Left lobe of liver (tissue), 2 donors: ENCODE measurements around the gene ZBTB46. TPM values are rescaled to one million over a fixed set of nuclear protein-coding genes. Genes with fewer than 3 reads are reported as not detected.
"Not testable (repeated sequence)": the region's sequence is repeated elsewhere in the genome, so short reads cannot be mapped to it uniquely, and the experiment has no call there.

Source experiments
- ATAC-seq: fragments of 200-7000 bp; cut with Tn5 transposase; one replicate; pipeline ENCODE4 v1.9.1; 2020; ENCODE audit warnings: mild to moderate bottlenecking, moderate library complexity
- DNase-seq: peaks from one replicate; pipeline ENCODE4 v3.0.0-alpha.2; 2020; ENCODE audit warnings: low spot score
- total RNA-seq: library from RNA; stranded (reverse); gene quantifications from one replicate; pipeline ENCODE4 v1.2.1, GENCODE V29; 2021
- donor health status: DM: no; HTN: no; CAD: no; lungs with moderate emphysema.
- donor health status: DM: no; HTN: yes; CAD: no.

ZBTB46 gene
- total RNA-seq, 1 donor from 2014 or later: 4.7 TPM

DNA sequence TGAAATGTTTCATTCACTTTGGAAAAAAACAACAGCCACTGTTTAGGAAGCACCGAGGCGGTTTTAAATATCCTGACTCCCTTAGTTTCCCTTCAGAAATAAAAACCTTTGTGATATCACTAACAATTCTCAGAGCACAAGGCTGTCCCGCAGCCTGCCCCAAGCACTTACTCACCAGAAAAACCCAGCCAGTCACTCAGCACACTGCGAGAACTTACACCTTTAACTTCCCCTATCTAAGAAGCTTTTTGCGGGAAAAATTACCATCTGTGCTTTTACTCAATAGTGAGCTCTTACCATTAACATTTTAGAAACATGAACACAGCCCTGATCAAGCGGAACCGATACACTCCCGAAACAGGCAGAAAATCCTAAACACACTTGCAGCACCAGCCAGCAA, 9.3 kb downstream of the ZBTB46 start:
- no peak for ATAC-seq

GRCh38 chr20:63819224-63819921, 11.7 kb downstream of the ZBTB46 start:
- DNase-seq (no peak), ATAC-seq (peak; percentile 61)

More for the DNA sequence above, 9.3 kb downstream of the ZBTB46 start:
- DNase-seq: no peak

- no peak for ATAC-seq
These were observed 15.3 kb downstream of the ZBTB46 start for GRCh38 chr20:63815615-63816253.

GRCh38 chr20:63814891-63815614, 16.0 kb downstream of the ZBTB46 start:
- DNase-seq (no peak), ATAC-seq (no peak)

More at GRCh38 chr20:63815615-63816253, 15.3 kb downstream of the ZBTB46 start:
- DNase-seq: no peak

DNA sequence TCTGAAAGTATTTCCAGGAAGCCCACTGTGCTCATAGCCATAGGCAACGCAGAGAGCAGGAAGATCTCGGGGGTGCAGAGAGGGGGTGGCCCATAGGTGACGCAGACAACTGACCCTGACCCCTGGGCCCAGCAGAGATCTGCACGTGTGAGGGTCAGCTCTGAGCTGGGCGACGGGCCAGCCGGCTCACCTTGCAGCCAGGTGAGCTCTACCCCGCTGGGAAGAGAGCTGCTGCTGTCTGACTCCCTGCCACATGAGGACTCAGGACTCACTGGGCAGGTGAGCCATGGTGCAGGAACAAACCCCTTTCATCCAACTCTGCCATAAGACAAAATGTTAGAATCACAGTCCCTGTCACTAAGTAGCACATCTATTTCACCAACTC, 19.6 kb downstream of the ZBTB46 start:
- ATAC-seq (no peak), DNase-seq (no peak)

DNA sequence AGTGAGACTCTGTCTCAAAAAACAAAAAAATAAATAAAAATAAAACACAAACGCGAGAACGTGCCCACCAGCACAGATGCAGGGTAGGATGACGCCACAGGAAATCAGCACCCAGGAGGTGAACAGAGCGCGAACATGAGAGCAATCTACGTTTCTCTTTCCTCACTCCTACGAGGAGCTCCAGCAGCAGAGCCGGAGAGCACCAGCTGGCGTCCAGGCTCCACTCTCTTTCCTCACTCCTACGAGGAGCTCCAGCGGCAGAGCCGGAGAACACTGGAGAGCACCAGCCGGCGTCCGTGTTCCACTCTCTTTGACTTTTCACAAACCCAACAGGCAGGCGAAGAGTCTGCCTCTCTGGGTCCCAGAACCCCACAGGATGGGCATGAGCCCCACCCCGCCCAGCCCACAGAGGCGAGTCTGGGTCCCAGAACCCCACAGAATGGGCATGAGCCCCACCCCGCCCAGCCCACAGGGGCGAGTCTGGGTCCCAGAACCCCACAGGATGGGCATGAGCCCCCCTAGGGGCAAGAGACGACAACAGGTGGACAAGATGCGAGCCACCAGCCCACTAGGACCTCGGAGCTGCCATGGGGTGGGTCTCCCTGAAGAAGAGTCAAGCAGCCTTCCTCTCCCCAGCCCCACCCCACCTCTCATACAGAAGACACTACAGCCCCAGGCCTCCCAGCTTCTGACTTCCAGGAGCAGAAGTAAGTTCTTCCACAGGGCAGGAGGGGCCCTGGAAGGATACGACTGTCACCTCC, 20.2 kb downstream of the ZBTB46 start:
- ATAC-seq: no peak
- no peak for DNase-seq

DNA sequence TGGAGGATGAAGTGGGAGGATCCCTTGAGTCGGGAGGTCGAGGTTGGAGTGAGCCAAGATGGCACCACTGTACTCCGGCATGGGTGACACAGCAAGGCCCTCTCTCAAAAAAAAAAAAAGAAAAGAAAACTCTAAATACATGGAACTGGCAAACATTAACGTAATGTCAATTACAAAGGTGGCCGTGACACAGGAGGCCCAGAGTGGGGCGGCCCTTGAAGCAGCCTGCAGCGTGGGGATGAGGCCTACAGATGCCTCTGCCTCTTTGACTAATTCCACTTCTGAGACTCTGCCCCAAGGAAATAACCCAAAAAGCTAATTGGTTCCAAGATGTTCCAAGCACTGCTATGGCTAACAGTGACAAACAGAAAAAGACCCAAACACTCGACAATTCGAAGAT, 21.2 kb downstream of the ZBTB46 start:
- ATAC-seq (no peak), DNase-seq (no peak)

- no peak for ATAC-seq
- DNase-seq: no peak
These were observed 21.9 kb downstream of the ZBTB46 start for GRCh38 chr20:63808964-63809674.

DNA sequence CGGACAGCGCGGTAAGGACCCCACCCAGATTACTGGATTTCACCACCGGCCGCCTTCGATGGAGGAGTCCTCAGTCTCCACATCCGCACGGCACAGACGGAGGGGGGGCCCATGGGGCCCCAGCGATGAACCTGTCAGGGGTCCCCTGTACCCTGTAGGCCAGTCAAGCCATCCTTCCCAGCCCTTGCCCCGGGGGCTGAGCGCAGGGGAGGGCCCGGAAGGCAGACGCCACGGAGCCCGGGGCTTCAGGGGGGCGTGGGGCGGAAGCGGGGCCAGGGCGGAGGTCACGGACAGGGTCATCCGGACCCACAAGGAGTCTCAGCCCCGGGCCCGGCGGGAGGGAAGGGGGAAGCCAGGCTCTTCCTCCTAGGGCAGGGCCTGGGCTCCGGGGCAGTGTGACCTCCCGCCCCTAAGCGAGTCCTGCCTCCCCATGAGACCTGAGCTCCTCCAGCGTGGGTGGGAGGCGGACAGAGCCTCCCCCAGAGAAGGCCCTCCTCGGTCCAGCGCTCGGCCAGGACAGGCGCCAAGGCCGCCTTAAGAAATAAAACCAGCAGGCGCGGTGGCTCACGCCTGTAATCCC, 22.8 kb downstream of the ZBTB46 start:
- DNase-seq: no peak
- peak; percentile 14 for ATAC-seq

DNA sequence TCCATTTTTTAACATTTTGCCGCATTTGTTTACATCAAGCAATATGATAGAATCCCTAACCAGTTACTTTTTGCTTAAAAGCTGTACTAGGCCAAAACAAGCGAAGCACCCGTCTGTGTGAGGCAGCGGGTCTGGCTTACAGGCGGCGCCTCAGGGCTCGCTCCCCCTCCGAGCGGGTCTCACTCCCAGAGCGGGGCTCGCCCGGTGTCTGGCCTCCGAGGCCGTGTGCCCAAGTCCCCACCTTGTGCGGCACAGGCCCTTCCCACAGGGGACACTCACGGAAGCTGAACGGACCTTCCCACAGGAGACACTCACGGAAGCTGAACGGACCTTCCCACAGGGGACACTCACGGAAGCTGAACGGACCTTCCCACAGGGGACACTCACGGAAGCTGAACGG, 23.4 kb downstream of the ZBTB46 start:
- ATAC-seq (no peak), DNase-seq (no peak)

DNA sequence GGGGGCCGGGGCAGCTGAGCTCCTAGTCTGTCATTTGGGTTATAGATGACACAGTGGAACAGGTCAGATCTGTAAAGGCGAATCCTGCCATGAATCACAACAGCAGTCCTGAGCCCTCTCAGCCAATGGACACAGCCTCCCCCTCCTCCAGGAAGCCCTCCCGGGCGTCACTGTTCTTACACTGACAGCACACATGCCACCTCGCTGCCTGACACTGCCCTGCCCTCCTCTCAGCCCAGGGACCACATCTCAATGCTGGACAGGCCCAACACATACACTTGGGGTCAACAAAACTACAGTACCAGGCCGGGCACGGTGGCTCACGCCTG, 26.8 kb downstream of the ZBTB46 start:
- DNase-seq (no peak), ATAC-seq (no peak)

GRCh38 chr20:63802469-63803240, 28.4 kb downstream of the ZBTB46 start:
- ATAC-seq: no peak
- no peak for DNase-seq

DNA sequence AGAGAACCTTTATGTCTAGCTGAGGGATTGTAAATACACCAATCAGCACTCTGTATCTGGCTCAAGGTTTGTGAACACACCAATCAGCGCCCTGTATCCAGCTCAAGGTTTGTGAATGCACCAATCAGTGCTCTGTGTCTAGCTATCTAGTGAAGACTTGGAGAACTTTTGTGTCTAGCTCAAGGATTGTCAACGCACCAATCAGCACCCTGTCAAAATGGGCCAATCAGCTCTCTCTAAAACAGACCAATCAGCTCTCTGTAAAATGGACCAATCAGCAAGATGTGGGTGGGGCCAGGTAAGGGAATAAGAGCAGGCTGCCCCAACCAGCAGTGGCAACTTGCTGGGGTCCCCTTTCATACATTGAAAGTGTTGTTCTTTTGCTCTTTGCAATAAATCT, 29.9 kb downstream of the ZBTB46 start:
- DNase-seq, ATAC-seq: not testable (repeated sequence)

GRCh38 chr20:63800411-63800810, 30.7 kb downstream of the ZBTB46 start:
- DNase-seq, ATAC-seq: not testable (repeated sequence)

DNA sequence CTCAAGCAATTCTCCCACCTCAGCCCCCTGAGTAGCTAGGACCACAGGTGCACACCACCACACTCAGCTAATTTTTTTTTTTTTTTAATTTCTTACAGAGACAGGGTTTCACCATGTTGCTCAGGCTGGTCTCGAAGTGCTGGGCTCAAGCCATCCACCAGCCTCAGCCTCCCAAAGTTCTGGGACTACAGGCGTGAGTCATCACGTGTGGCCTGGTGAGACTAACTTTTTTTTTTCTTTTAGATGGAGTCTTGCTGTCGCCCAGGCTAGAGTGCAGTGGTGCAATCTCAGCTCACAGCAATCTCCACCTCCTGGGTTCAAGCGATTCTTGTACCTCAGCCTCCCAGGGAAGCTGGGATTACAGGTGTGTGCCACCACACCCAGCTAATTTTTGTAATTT, 31.9 kb downstream of the ZBTB46 start:
- ATAC-seq, DNase-seq: not testable (repeated sequence)

GRCh38 chr20:63797175-63797574, 33.9 kb downstream of the ZBTB46 start:
- not testable (repeated sequence) for ATAC-seq, DNase-seq

- ATAC-seq (no peak), DNase-seq (no peak)
These were observed 35.8 kb downstream of the ZBTB46 start for GRCh38 chr20:63795178-63795830.

DNA sequence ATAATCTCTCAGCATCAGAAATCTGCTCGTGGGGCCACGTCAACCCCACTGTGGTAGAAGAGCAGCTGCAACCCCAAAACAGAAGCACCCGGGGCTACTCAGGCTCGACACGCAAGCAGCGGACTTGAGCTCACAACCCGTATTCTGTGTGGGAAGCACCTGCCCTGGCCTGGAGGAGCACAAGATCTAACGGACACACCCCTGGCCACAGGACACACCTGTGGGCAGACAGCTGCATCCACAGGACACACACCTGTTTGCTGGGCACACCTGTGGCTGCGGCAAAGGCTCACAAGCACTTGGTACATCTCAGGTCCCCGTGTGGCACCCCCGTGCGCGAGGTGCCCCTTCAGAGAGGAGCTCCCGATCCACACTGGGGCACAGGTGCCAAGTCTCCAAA, 36.5 kb downstream of the ZBTB46 start:
- no peak for ATAC-seq
- no peak for DNase-seq

GRCh38 chr20:63792866-63793265, 38.2 kb downstream of the ZBTB46 start:
- ATAC-seq (no peak), DNase-seq (no peak)
